Fibroblast of gingiva (primary cell): ENCODE results near the gene SPANXN2.
"Not testable (repeated sequence)": the region's sequence is repeated elsewhere in the genome, so short reads cannot be mapped to it uniquely, and the experiment has no call there.

Experiments
- DNase-seq: peaks from one replicate; pipeline ENCODE4 v3.0.0-alpha.2; 2011; ENCODE audit warnings: low read depth

SPANXN2 gene, protein sequence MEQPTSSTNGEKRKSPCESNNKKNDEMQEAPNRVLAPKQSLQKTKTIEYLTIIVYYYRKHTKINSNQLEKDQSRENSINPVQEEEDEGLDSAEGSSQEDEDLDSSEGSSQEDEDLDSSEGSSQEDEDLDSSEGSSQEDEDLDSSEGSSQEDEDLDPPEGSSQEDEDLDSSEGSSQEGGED

DNA sequence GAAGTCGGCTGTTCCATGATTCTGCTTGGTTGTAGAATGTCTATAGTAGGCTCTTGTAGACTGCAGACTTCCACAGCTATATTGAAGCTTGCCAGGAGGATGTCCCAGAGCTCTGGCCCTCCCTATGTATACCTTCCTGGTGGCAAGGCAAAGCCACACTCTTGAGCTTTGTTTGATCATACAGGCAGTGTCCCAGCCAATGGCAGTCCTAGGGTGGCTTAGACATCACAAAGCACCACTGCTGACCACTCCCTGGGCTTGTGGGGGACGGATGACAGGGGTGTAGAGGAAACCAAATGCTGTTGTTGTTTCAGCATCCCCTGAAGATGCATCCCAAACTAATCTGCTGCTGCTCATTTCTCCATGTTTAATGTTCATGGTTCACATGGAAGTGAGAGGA, at the start of gene SPANXN2:
TSS of gene SPANXN2 (minus strand) at position 101 of the 400 bp plus-strand sequence. CDS start at position 17, 84 bp downstream.
- DNase-seq, result not testable (repeated sequence)

- DNase-seq, result no peak
Measured at GRCh38 chrX:143768976-143769375, 48.4 kb upstream of the SPANXN2 start.

GRCh38 chrX:143767789-143768188, 47.2 kb upstream of the SPANXN2 start:
- not testable (repeated sequence) for DNase-seq

DNA sequence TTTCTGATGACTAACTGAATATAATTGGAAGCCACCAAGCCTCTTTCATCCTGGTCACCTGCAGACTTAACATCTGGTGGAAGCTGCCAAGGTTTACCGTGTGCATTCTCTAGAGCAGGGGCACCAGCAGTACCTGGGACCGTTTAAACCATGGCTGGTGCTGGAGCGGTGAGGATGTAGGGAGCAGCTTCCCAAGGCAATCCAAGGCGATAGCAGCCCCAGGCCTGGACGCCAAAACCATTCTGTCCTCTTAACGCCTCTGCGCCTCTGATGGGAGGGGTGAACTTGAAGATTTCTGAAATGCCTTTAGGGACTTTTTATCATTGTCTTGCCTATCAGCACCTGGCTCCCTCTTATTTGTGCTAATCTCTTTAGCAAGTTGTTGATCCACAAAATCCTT, 37.3 kb upstream of the SPANXN2 start:
- no peak for DNase-seq

GRCh38 chrX:143757375-143757774, 36.8 kb upstream of the SPANXN2 start:
- no peak for DNase-seq

DNA sequence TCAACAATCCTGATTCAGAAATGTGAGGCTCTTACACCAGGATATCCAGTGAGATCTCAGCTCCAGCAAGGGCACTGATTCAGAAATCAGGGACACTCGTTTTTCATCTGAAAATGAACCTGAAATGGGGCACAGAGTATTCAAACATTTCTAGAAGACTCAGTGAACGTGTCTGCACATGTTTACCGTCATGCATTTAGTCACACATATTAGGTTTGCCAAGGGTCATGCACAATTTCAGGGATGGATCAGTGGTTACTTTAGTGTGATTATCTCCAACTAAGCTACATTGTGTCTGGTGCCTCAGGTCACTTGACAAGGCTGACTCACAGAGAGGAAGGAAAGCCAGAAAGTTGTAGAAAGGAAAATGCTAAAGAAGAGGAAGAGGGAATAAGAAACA, 33.6 kb upstream of the SPANXN2 start:
- no peak for DNase-seq

DNA sequence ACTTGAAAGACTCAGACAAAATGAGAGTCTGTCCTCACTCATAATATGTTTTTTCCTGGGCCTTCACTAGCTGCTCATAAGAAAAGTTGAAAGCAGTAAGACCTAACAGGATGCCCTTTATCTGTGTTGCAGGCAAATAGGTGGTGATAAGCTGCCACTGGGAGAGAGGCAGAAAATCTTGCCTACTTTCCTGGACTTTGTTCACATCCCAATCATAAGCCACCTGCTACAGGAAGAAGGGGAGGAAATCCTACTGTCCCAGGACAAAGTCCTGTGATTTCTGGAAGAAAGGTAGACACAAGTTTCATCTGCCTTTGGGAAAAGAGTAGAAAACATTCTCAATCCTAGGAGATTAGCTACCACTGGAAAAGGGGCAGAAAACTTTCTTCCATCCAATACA, 13.3 kb upstream of the SPANXN2 start:
- no peak for DNase-seq

DNA sequence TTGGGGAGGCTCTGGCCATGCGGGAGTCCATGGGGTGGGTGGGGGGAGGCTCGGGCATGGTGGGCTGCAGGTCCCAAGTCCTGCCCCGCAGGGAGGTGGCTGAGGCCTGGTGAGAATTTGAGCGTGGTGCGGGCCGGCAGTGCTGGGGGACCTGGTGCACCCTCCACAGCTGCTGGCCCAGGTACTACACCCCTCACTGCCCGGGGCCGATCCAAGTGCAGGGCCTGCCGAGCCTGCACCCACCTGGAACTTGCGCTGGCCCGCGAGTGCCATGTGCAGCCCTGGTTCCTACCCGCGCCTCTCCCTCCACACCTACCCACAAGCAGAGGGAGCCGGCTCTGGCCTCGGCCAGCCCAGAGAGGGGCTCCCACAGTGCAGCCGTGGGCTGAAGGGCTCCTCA, 5.7 kb upstream of the SPANXN2 start:
- DNase-seq, result no peak

GRCh38 chrX:143701460-143701859, 19.1 kb downstream of the SPANXN2 start:
- DNase-seq, result no peak

- DNase-seq, result no peak
Measured at GRCh38 chrX:143694885-143695284, 25.7 kb downstream of the SPANXN2 start.

GRCh38 chrX:143683486-143683885, 37.1 kb downstream of the SPANXN2 start:
- DNase-seq, result no peak

GRCh38 chrX:143674926-143675325, 45.6 kb downstream of the SPANXN2 start:
- DNase-seq, result no peak

- DNase-seq, result no peak
Measured at GRCh38 chrX:143669395-143669794, 51.2 kb downstream of the SPANXN2 start.

DNA sequence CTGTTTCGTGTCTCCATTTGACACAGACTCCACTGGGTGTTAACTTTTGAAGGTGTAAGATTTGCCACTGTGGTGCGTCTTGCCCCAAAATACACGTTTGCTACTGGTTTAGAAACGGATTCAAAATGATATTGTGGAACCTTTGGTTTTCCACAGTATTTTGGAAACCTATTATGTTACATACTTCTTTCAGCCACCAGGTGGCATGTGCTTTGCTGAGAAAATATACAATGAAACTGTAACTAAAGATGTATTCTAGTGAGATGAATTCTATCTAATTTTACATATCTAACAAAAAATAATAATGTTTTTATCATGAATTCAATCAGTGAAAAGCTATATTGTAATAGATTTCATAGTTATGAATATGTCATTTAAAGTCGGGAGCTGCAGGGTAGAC, 56.2 kb downstream of the SPANXN2 start:
- no peak for DNase-seq

DNA sequence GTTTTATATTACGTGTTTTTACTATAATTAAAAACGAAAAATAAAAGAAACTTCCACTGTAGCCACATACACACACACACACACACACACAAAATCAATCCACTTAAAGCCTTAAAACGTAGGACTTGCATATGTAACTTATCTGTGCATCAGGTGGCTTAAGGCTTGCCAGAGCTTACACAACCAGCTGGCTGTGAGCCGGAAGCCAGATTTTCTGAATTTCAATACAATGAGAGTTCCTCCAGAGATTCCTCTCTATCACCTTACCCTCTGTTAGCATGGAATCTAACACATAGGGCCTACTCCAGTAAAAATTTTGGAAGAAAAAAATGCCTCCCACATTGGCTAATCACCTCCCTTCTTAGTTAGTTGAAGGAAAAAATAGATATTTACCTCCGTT, 56.8 kb downstream of the SPANXN2 start:
- no peak for DNase-seq
